RWPE1 (cell line): ENCODE data around the gene CLCN5.

Experiments used
- CTCF ChIA-PET: fragments of 350-600 bp; sonication (Branson Sonifier 250); formaldehyde crosslinking; extraction: SDS; loops from one replicate; lab custom pipeline; 2021; lab: Yijun Ruan, JAX
- POLR2A ChIA-PET: fragments of 400-600 bp; formaldehyde crosslinking; extraction: SDS; loops from one replicate; lab custom pipeline; 2020; ENCODE audit warnings: antibody characterized with exemption; ENCODE audit not compliant: low non-redundant PET; lab: Yijun Ruan, JAX
- DNase-seq: peaks from one replicate; pipeline ENCODE4 v3.0.0; 2012; ENCODE audit warnings: low spot score
- H3K27ac ChIP-seq: fragments of 450-650 bp; 2 replicates; pipeline ENCODE4 v1.5.1; 2017
- CTCF ChIP-seq: fragments of 450-650 bp; conservative IDR thresholded peaks from 2 replicates; pipeline ENCODE4 v1.5.1; 2017; ENCODE audit warnings: low read depth, mild to moderate bottlenecking

The CLCN5 gene

GRCh38 chrX:49910344-49910743, 12.1 kb upstream of the CLCN5 start:
- ChIA-PET POLR2A (no interaction called here), CTCF (no interaction called here)
- no peak overlapping the region for H3K27ac ChIP-seq
- no peak for DNase-seq
- no peak for TF ChIP-seq CTCF

- no peak overlapping the region for H3K27ac ChIP-seq
- ChIA-PET CTCF (interaction anchor here (0.6 kb wide), 2 partner anchors 152 to 629 kb away, joined by 3 to 8 read pairs; no protein-coding TSS in a partner anchor), POLR2A (no interaction called here)
- DNase-seq: no peak
- TF ChIP-seq CTCF: no peak
Measured at GRCh38 chrX:49912086-49912485, 10.3 kb upstream of the CLCN5 start.

GRCh38 chrX:49912861-49913260, 9.5 kb upstream of the CLCN5 start:
- no peak for TF ChIP-seq CTCF
- DNase-seq: no peak
- ChIA-PET POLR2A (no interaction called here), CTCF (no interaction called here)
- no peak overlapping the region for H3K27ac ChIP-seq

- DNase-seq: peak; percentile 27
- POLR2A ChIA-PET: no interaction called here
- H3K27ac ChIP-seq: no peak overlapping the region
- CTCF ChIA-PET: interaction anchor here (1.4 kb wide), 1 partner anchor 39 kb away, joined by 6 read pairs; no protein-coding TSS in a partner anchor
- TF ChIP-seq CTCF: peak; percentile 74
Measured at GRCh38 chrX:49915361-49916222, 6.8 kb upstream of the CLCN5 start.

- no peak for DNase-seq
- CTCF ChIA-PET: interaction anchor here (0.6 to 0.9 kb wide), 2 partner anchors 1052 to 1241 kb away, joined by 3 read pairs; no protein-coding TSS in a partner anchor
Measured at GRCh38 chrX:49919617-49920016, 2.8 kb upstream of the CLCN5 start.

GRCh38 chrX:49921109-49921508, 1.3 kb upstream of the CLCN5 start:
- POLR2A ChIA-PET: no interaction called here
- CTCF ChIA-PET: no interaction called here
- no peak for DNase-seq
- TF ChIP-seq CTCF: no peak
- H3K27ac ChIP-seq: no peak overlapping the region

More at GRCh38 chrX:49919617-49920016, 2.8 kb upstream of the CLCN5 start:
- H3K27ac ChIP-seq: no peak overlapping the region
- peak; percentile 75 for TF ChIP-seq CTCF
- POLR2A ChIA-PET: no interaction called here
